Naive B cell (primary cell): ENCODE results near the gene ZNF787. TPM values are rescaled to one million over a fixed set of nuclear protein-coding genes. Genes with fewer than 3 reads are reported as not detected.

Source experiments
- ATAC-seq, 2 donors: fragments of 150-1000 bp; cut with Tn5 transposase; 2 replicates each; pipeline ENCODE4 v1.10.0; 2021; ENCODE audit warnings: low read depth in 2 of 2, mild to moderate bottlenecking in 2 of 2, moderate library complexity in 2 of 2
- DNase-seq: peaks from one replicate; pipeline ENCODE4 v3.0.0; 2022
- H3K27ac Mint-ChIP-seq, 6 donors: one replicate each; pipeline ENCODE4 v1.8.0; 2020 to 2022; ENCODE audit warnings: mild to moderate bottlenecking in 6 of 6, mixed read lengths in 6 of 6, moderate library complexity in 5 of 6, inconsistent platforms in 2 of 6
- H3K27me3 Mint-ChIP-seq, 3 donors: one replicate each; pipeline ENCODE4 v1.8.0; 2021 to 2022; ENCODE audit warnings: mixed read lengths in 3 of 3, mild to moderate bottlenecking in 1 of 3
- H3K36me3 Mint-ChIP-seq, 2 donors: one replicate each; pipeline ENCODE4 v1.8.0; 2020 to 2022; ENCODE audit warnings: mixed read lengths in 2 of 2, inconsistent platforms in 1 of 2, mild to moderate bottlenecking in 1 of 2
- H3K4me1 Mint-ChIP-seq, 3 donors: one replicate each; pipeline ENCODE4 v1.8.0; 2020 to 2022; ENCODE audit warnings: mixed read lengths in 3 of 3, inconsistent platforms in 1 of 3, mild to moderate bottlenecking in 1 of 3, moderate library complexity in 1 of 3
- H3K4me3 Mint-ChIP-seq, 8 donors: one replicate each; pipeline ENCODE4 v1.8.0; 2020 to 2022; ENCODE audit warnings: mild to moderate bottlenecking in 8 of 8, mixed read lengths in 8 of 8, moderate library complexity in 8 of 8, inconsistent platforms in 2 of 8
- H3K9me3 Mint-ChIP-seq, 7 donors: one replicate each; pipeline ENCODE4 v1.8.0; 2020 to 2022; ENCODE audit warnings: mixed read lengths in 7 of 7, mild to moderate bottlenecking in 5 of 7, inconsistent platforms in 2 of 7, moderate library complexity in 1 of 7
- polyA plus RNA-seq, 6 donors: library from polyadenylated mRNA; unstranded; fragments of 300-500 nt; fragmentation: Illumina TruSeq; gene quantifications; one replicate each; pipeline ENCODE4 v1.2.3, GENCODE V29; 2021; ENCODE audit warnings: low read depth in 6 of 6

ZNF787 gene
- polyA plus RNA-seq, 6 donors from 2014 or later = 1.4 to 4.7 (median 2.5) TPM

DNA sequence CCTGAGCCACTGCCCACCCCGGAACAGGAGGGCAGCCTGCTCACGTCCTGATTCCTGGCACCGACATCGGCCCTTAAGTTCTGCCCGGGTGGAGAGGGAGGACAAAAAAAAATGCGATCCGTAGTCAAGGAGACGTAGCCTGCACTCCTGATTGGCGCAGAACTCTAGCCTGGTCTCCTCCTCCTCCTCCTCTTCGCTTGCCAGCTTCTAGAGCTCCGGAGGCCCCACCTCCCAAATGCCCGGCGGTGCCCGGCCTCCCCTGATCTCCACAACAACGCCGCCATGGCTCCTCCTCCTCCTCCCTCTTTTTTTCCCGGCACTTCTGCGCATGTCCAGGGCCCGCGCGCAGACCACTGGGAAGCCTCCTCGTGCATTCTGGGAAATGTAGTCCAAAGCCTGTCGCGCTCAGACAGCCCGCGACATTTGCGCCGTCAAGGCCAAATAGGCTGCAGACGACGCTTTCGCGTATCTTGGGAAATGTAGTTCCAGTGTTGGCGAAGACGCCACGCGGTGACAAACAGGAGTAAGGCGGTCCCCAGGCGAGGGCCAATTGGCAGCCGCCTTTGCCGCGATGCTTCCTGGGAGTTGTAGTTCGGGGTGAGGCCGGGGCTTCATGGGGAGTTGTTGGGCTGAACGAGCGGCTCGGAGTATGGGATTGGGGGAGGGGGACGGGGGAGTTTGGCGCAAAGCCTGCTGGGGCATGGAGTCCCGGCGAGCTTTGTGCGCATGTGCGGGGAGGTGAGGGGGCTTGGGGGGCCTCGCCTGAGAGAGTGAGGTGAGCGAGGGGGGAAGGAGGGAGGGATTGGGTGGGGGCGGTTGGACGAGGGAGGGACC is 19.7 kb upstream of the ZNF787 start, which contains the start of gene ZNF444:
ZNF444 (plus strand) TSS at position 705 of the 834 bp plus-strand sequence. CDS start 5,625 bp downstream, outside the sequence.
- H3K27ac Mint-ChIP-seq = peak within 1 kb of the TSS; percentile 94 to 98 (median 96)
- H3K4me3 Mint-ChIP-seq = peak within 1 kb of the TSS; percentile 93 to 99 (median 96)
- H3K4me1 Mint-ChIP-seq = peaks cover 37 to 48% (median 43%) of the 10 kb centered on the region in 3 donors
- H3K27me3 Mint-ChIP-seq = no peaks in the 10 kb centered on the region
- ATAC-seq (peak; percentile 91), DNase-seq (peak; percentile 99)
- H3K36me3 Mint-ChIP-seq = no peaks in the 10 kb centered on the region
- no peaks in the 10 kb centered on the region for H3K9me3 Mint-ChIP-seq

DNA sequence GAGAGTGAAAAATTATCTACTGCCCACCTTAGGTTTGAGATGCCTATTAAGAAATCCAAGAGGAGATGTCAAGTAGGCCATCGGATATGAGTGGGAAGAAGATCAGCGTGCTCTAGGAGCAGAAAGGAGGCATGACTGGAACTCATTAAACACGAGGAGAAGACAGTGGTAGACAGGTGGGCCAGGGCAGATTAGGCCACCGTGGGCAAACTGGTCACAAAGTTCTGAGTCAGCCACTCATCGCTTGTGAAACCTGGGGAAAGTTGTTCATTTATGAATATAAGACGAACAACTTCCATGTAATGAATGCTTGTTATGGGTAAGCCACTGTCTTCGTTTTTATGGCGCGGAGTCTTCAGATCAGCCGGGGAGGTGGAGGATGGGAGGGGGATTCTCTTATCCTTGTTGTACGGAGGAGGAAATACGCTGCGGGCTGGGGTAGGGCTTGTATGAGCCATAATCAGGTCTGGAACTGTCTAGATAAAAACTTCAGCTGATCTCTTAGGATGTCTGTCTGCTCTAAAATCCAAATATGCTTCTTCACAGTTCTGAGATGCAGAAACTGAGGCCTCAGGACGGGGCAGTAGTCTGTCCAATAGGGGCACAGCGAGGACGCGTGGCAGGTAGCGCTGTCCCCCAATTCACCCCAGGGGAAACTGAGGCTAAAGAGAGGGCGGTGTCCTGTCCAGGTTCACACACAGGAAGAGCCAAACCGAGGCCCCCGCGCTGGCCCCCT is 18.9 kb upstream of the ZNF787 start:
- ATAC-seq = no peak
- peaks cover 37 to 48% (median 43%) of the 10 kb centered on the region in 3 donors for H3K4me1 Mint-ChIP-seq
- no peak for DNase-seq
- H3K9me3 Mint-ChIP-seq = no peaks in the 10 kb centered on the region
- H3K36me3 Mint-ChIP-seq = no peaks in the 10 kb centered on the region
- H3K27me3 Mint-ChIP-seq = no peaks in the 10 kb centered on the region
- peak overlapping the region; percentile 93 to 99 (median 96) for H3K4me3 Mint-ChIP-seq
- peak overlapping the region; percentile 94 to 98 (median 96) for H3K27ac Mint-ChIP-seq

DNA sequence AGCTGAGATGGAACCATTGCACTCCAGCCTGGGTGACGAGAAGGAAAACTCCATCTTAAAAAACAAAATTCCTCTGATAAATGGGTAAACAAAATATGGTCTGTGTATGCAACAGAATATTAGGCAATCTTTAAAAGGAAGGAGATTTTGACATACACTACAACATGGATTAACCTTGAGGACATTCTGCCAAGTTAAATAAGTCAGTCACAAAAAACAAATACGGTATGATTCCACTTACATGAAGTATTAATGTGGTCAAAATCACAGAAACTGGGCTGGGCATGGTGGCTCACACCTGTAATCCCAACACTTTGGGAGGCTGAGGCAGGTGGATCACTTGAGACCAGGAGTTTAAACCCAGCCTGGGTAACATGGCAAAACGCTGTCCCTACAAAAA is 17.0 kb upstream of the ZNF787 start:
- Mint-ChIP-seq H3K4me3 (peak overlapping the region in 5 of 8 donors; percentile 12 to 94 (median 51)), H3K4me1 (peaks cover 38 to 46% (median 42%) of the 10 kb centered on the region in 3 donors), H3K36me3 (no peaks in the 10 kb centered on the region), H3K27ac (peak overlapping the region in 1 of 6 donors; percentile 32), H3K9me3 (no peaks in the 10 kb centered on the region), H3K27me3 (no peaks in the 10 kb centered on the region)
- DNase-seq (no peak), ATAC-seq (no peak)

DNA sequence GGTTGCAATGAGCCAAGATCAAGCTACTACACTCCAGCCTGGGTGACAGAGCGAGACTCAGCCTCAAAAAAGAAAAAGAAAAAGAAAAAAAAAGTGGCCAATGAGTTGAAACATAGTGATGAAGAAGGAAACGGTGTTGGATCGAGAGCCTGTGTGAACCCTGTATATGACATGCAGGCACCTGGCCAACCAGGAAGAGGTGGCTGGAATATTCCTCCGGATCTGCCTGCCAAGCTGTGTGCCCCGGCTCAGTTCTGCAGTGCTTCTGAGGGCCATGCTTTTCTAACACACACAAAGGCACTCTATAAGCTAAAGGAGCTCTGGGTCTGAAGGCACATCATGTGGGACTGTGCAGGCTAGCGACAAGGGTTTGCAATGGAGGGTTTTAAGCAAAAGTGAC is 16.3 kb upstream of the ZNF787 start:
- DNase-seq = no peak
- Mint-ChIP-seq H3K27ac (peak overlapping the region in 1 of 6 donors; percentile 30), H3K4me3 (peak overlapping the region in 1 of 8 donors; percentile 12), H3K4me1 (peaks cover 34 to 40% (median 36%) of the 10 kb centered on the region in 3 donors), H3K9me3 (no peaks in the 10 kb centered on the region), H3K36me3 (no peaks in the 10 kb centered on the region), H3K27me3 (no peaks in the 10 kb centered on the region)
- no peak for ATAC-seq

DNA sequence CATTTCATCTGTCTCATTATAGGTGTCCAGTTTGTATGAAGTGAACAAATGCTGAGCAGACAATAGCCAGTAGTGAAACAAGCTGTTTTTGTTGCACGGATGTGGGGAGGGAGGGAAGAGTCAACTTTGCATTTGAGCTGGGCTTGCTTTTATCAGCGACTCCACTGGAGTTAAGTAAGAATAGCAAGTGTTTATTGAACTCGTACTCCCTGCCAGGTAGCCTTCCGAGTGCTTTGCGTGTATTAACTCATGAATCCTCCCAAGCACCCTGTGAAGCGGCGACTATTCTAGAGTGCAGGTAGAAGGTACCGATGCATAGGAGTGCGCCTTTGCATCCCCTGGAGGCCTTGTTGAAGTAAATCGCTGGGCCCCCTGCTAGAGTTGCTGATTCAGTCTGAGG is 15.3 kb upstream of the ZNF787 start:
- no peaks in the 10 kb centered on the region for H3K36me3 Mint-ChIP-seq
- H3K27ac Mint-ChIP-seq = peak overlapping the region in 1 of 6 donors; percentile 78
- H3K27me3 Mint-ChIP-seq = no peaks in the 10 kb centered on the region

DNA sequence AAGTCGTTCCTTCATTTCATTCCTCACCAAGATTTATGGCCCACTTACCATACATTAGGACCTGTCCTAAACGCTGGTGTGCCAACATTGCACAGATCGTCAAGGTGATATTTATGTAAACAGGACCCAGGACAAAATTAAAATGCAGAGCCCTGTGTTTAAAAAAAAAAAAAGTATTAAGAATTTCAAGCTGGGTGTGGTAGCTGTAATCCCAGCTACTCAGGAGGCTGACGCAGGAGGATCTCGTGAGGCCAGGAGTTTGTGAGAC is 13.5 kb upstream of the ZNF787 start:
- H3K4me3 Mint-ChIP-seq = peak overlapping the region in 2 of 8 donors; percentile 25 to 50
- no peaks in the 10 kb centered on the region for H3K27me3 Mint-ChIP-seq
- H3K4me1 Mint-ChIP-seq = peaks cover 12 to 20% (median 15%) of the 10 kb centered on the region in 3 donors
- H3K9me3 Mint-ChIP-seq = no peaks in the 10 kb centered on the region
- H3K27ac Mint-ChIP-seq = peak overlapping the region in 4 of 6 donors; percentile 57 to 90 (median 82)
- no peaks in the 10 kb centered on the region for H3K36me3 Mint-ChIP-seq
- DNase-seq = no peak
- ATAC-seq = no peak

More for the DNA sequence above, 15.3 kb upstream of the ZNF787 start:
- DNase-seq (no peak), ATAC-seq (no peak)
- Mint-ChIP-seq H3K4me1 (peaks cover 28 to 35% (median 29%) of the 10 kb centered on the region in 3 donors), H3K9me3 (no peaks in the 10 kb centered on the region), H3K4me3 (peak overlapping the region in 1 of 8 donors; percentile 5)

DNA sequence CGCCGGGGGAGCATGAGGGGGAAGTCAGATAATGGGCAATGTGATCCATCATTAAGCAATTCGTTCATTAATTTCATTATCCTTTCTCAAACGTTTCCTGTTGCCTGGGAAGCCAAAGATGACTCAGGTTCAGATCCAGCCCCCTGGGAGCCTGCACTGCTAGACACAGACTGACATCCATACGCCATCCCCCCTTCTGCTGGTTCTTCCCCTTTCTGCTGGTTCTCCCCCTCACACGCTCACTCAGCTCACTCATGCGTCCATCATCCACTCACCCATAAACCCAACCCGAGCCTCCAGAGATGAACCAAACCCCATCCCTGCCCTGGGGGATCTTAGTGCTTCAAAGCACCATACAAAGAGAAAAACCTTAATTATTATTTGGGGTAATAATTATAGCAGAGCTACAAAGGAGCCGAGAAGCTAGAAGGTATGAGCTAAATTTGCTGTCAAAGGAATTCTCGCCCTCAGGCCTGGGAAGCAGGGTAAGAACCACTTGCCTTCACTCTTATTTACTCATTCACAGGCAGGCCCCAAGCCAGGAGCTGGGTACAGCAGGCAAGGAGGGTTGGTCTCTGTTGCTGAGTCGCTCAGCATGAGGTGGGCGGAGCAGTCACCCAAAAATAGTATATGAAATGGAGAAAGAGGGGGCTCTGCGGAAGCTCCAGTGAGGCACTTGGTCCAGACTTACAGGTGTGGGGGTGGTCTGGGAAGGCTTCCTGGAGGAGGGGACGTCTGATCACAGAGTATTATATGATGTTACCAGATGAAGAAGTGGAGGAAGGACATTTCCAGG is 13.0 kb upstream of the ZNF787 start:
- Mint-ChIP-seq H3K9me3 (no peaks in the 10 kb centered on the region), H3K4me3 (peak overlapping the region in 7 of 8 donors; percentile 40 to 79 (median 62)), H3K4me1 (peaks cover 11 to 19% (median 12%) of the 10 kb centered on the region in 3 donors), H3K36me3 (no peaks in the 10 kb centered on the region), H3K27me3 (no peaks in the 10 kb centered on the region), H3K27ac (peak overlapping the region; percentile 59 to 98 (median 86))
- peak; percentile 63 for DNase-seq
- ATAC-seq = peak; percentile 100

DNA sequence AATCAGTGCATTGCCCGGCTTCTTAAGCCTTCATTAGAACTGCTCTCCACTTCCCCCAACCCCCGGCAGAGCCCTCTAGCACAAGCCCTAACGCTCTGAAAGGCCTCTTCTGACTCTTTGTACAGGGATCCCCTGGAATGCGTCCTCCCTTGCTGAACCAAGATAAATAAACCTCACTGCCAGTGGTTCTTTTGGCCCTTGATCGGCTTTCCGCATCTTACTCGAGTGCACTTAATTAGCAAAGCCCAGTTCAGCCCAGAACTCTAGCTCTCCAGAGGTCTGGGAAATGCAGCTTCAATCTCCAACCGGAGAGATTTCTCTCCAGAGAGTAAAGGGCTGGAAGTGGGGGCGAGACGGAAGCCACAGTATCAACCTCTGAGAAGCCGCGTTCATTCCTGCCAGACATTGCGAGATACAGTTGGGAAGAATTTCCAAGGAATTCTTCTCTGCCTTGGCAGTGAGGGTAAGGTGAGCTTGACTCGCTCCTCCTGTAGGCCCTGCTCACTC is 11.3 kb upstream of the ZNF787 start:
- H3K9me3 Mint-ChIP-seq = no peaks in the 10 kb centered on the region
- no peaks in the 10 kb centered on the region for H3K27me3 Mint-ChIP-seq
- H3K36me3 Mint-ChIP-seq = no peaks in the 10 kb centered on the region
- peaks cover 10 to 19% (median 11%) of the 10 kb centered on the region in 3 donors for H3K4me1 Mint-ChIP-seq
- ATAC-seq (no peak), DNase-seq (no peak)
- no peak overlapping the region for H3K4me3 Mint-ChIP-seq
- peak overlapping the region in 1 of 6 donors; percentile 48 for H3K27ac Mint-ChIP-seq

DNA sequence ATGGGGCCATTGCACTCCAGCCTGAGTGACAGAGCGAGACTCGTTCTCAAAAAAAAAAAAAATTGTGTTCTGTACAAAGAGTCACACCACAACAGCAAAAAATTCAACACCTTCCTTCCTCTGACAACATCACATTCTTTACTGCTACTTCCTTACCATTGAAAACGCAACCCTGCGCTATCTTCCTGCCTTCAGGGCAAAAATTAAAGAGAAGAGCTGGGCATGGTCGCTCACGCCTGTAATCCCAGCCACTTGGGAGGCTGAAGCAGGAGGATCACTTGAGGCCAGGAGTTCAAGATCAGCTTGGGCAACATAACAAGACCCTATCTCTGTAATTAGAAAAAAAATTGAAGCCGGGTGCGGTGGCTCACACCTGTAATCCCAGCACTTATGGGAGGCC is 10.6 kb upstream of the ZNF787 start:
- Mint-ChIP-seq H3K27me3 (no peaks in the 10 kb centered on the region), H3K4me3 (no peak overlapping the region), H3K4me1 (peaks cover 10 to 19% (median 11%) of the 10 kb centered on the region in 3 donors), H3K27ac (peak overlapping the region in 1 of 6 donors; percentile 16), H3K36me3 (no peaks in the 10 kb centered on the region), H3K9me3 (no peaks in the 10 kb centered on the region)
- no peak for ATAC-seq
- no peak for DNase-seq

DNA sequence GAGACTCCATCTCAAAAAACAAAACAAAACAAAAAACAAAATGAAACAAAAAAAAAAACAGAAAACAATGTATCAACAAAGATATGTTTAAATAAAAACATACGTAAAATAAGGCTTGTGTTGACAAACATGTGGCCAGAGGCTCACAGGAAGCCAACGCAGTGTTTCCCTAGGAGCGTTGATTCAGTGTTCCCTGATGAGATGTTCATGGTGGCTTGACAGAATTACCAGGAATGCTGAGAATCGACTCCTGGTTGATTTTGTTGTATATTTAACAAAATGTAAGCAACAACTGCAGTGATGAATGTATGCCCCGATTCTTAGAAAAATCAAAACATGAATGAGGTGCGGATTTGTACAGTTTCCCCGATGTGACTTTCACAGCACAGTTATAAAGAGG is 8.9 kb upstream of the ZNF787 start:
- DNase-seq (no peak), ATAC-seq (no peak)
- no peak overlapping the region for H3K4me3 Mint-ChIP-seq
- no peaks in the 10 kb centered on the region for H3K36me3 Mint-ChIP-seq
- H3K9me3 Mint-ChIP-seq = no peaks in the 10 kb centered on the region
- no peak overlapping the region for H3K27ac Mint-ChIP-seq
- H3K27me3 Mint-ChIP-seq = no peaks in the 10 kb centered on the region
- peaks cover 10 to 19% (median 11%) of the 10 kb centered on the region in 3 donors for H3K4me1 Mint-ChIP-seq

DNA sequence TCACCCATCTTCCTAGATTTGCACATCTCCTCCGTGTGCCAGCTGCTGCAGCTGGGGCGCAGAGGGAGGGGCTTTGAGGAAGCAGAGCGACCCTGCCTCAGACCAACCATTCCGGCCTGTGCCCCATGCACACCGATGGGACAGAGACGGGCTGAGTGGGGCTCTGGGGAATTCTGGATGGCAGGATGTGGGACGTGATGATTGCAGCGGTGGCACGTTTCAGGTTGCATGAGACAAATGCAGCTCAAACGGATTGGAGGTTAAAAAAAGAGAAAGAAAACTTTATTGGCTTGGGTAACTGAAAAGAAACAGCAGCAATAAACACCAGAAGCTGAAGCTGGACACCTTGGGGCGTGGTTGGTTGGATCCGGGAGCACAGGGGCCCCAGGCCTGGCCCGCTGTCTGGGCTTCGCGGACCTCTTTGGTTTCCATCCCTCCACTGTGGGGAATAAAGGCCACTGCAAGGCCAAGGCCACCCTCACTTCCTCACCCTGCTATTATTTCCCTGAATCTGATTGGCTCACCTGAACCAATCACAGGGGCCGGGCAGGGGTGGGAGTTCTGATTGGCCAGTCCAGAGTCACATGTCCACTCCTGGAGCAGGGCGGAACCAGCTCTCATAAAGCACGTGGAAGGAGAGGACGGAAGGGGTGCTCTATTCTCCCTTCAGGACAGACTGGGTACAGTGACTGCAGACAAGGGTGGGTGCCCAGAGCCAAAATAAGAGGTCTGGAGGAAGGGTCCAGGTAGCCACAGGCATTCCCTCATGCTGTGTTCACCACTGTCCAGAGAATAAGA is 6.1 kb upstream of the ZNF787 start:
- ATAC-seq (no peak), DNase-seq (no peak)
- Mint-ChIP-seq H3K4me3 (no peak overlapping the region), H3K4me1 (peaks cover 0 to 3% (median 0%) of the 10 kb centered on the region in 3 donors), H3K9me3 (no peaks in the 10 kb centered on the region), H3K27me3 (no peaks in the 10 kb centered on the region), H3K36me3 (no peaks in the 10 kb centered on the region), H3K27ac (no peak overlapping the region)

DNA sequence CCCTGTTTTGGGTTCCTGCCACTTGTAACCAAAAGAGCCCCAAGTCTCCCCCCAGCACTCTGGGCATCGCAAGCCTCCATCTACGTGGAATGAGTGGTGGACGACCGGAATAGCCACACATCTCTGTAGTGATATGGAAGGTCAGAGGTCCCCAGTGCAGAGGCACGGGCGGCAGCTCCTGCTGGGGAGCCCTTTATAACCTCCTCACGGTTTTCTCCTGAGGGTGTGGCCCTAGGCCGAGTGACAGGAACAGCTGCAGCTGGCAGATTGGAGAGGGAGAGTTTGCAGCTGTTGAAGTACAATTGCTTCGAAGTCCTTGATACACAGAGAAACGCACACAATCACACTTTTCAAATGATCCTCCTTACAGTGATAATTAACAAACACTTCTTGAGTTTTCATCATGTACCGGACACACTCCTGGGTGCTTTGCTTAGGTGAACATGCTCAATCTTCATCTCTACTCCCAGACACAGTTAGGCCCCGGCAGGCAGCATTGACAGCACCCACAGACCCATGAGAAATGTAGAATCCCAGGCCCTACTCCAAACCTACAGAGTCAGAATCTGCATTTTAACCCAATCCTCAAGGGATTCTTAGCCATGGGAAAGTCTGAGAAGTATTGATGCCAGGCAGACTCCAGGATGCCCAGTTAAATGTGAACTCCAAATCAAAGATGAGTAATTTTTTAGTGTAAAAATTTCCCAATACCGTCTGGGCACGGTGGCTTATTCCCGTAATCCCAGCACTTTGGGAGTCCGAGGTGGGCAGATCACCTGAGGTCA is 4.9 kb upstream of the ZNF787 start:
- H3K27ac Mint-ChIP-seq = peak overlapping the region in 1 of 6 donors; percentile 33
- H3K4me3 Mint-ChIP-seq = no peak overlapping the region
- no peaks in the 10 kb centered on the region for H3K27me3 Mint-ChIP-seq
- ATAC-seq (no peak), DNase-seq (no peak)
- no peaks in the 10 kb centered on the region for H3K9me3 Mint-ChIP-seq
- peaks cover 0 to 7% (median 0%) of the 10 kb centered on the region in 3 donors for H3K4me1 Mint-ChIP-seq
- no peaks in the 10 kb centered on the region for H3K36me3 Mint-ChIP-seq
